Neuronal stem cell (in vitro differentiated cells): ENCODE measurements around the gene SLC2A4.
A peak's percentile ranks its signal among the peaks of the same experiment; 100 is the strongest.

Source experiments
- DNase-seq: peaks from one replicate; pipeline ENCODE4 v3.0.0-alpha.2; 2013; ENCODE audit warnings: low spot score
- H2AFZ ChIP-seq: one replicate; pipeline ENCODE4 v1.6.1; 2013; ENCODE audit warnings: mild to moderate bottlenecking, low read length, inconsistent platforms
- H2AK5ac ChIP-seq: 2 replicates; pipeline ENCODE4 v1.6.1; 2013; ENCODE audit warnings: low read depth, mild to moderate bottlenecking, inconsistent platforms, low read length, moderate library complexity, mixed read lengths
- H2BK120ac ChIP-seq: 2 replicates; pipeline ENCODE4 v1.6.1; 2013; ENCODE audit warnings: low read depth, mild to moderate bottlenecking, inconsistent platforms, low read length, moderate library complexity, mixed read lengths
- H2BK12ac ChIP-seq: one replicate; pipeline ENCODE4 v1.6.1; 2013; ENCODE audit warnings: low read length, inconsistent platforms
- H2BK15ac ChIP-seq: 2 replicates; pipeline ENCODE4 v1.6.1; 2013; ENCODE audit warnings: mild to moderate bottlenecking, low read length, inconsistent platforms, mixed read lengths
- H2BK5ac ChIP-seq: one replicate; pipeline ENCODE4 v1.6.1; 2013; ENCODE audit warnings: inconsistent platforms, mild to moderate bottlenecking, low read length, moderate library complexity
- H3K14ac ChIP-seq: one replicate; pipeline ENCODE4 v1.6.1; 2013; ENCODE audit warnings: low read length, inconsistent platforms
- H3K18ac ChIP-seq: 2 replicates; pipeline ENCODE4 v1.6.1; 2013; ENCODE audit warnings: low read length, inconsistent platforms
- H3K23ac ChIP-seq: 2 replicates; pipeline ENCODE4 v1.6.1; 2013; ENCODE audit warnings: low read depth, mild to moderate bottlenecking, mixed read lengths, low read length, inconsistent platforms; ENCODE audit not compliant: poor library complexity
- H3K27ac ChIP-seq: replicated peaks from 3 replicates; pipeline ENCODE4 v1.5.1; 2013; ENCODE audit warnings: low read length, inconsistent platforms
- H3K27me3 ChIP-seq, 3 experiments: 2 replicates each; pipeline ENCODE4 v1.6.1; 2013; ENCODE audit warnings: low read length in 3 of 3, mild to moderate bottlenecking in 2 of 3, inconsistent platforms in 1 of 3, low read depth in 1 of 3, mixed read lengths in 1 of 3, moderate library complexity in 1 of 3; ENCODE audit not compliant: control insufficient read depth in 3 of 3, insufficient read depth in 3 of 3
- H3K36me3 ChIP-seq, 2 donors: replicated peaks in 1 of 2; 2 replicates each; pipeline ENCODE4 v1.6.1; 2013; ENCODE audit warnings: low read length in 2 of 2; ENCODE audit not compliant: control insufficient read depth in 2 of 2, insufficient read depth in 2 of 2
- H3K4ac ChIP-seq: 2 replicates; pipeline ENCODE4 v1.6.1; 2013; ENCODE audit warnings: inconsistent platforms, mild to moderate bottlenecking, low read length, moderate library complexity
- H3K4me1 ChIP-seq, 2 donors: 1 replicate in 1 of 2; 2 replicates in 1 of 2; pipeline ENCODE4 v1.6.1; 2013; ENCODE audit warnings: low read length in 2 of 2, low read depth in 1 of 2; ENCODE audit not compliant: control insufficient read depth in 2 of 2, insufficient read depth in 1 of 2
- H3K4me2 ChIP-seq: one replicate; pipeline ENCODE4 v1.6.1; 2013; ENCODE audit warnings: mild to moderate bottlenecking, low read length, inconsistent platforms; ENCODE audit not compliant: insufficient read depth, poor library complexity, severe bottlenecking
- H3K4me3 ChIP-seq, 2 donors: 2 replicates each; pipeline ENCODE4 v1.5.1; 2013; ENCODE audit warnings: low read length in 2 of 2, mild to moderate bottlenecking in 2 of 2, inconsistent platforms in 1 of 2, moderate library complexity in 1 of 2
- H3K79me1 ChIP-seq: one replicate; pipeline ENCODE4 v1.6.1; 2013; ENCODE audit warnings: low read depth, mild to moderate bottlenecking, inconsistent platforms, low read length, moderate library complexity
- H3K9ac ChIP-seq: one replicate; pipeline ENCODE4 v1.6.1; 2013; ENCODE audit warnings: mild to moderate bottlenecking, low read depth, low read length, inconsistent platforms; ENCODE audit not compliant: poor library complexity
- H3K9me3 ChIP-seq, 2 donors: replicated peaks in 1 of 2; 2 replicates each; pipeline versions ENCODE3 to v1.6.1; 2013; ENCODE audit warnings: low read length in 2 of 2, mild to moderate bottlenecking in 2 of 2, inconsistent platforms in 1 of 2, low read depth in 1 of 2, mixed read lengths in 1 of 2, moderate library complexity in 1 of 2; ENCODE audit not compliant: control insufficient read depth in 2 of 2, insufficient read depth in 1 of 2
- H4K8ac ChIP-seq: one replicate; pipeline ENCODE4 v1.6.1; 2013; ENCODE audit warnings: low read depth, mild to moderate bottlenecking, inconsistent platforms, low read length, moderate library complexity
- H4K91ac ChIP-seq: one replicate; pipeline ENCODE4 v1.6.1; 2013; ENCODE audit warnings: low read length, low read depth, mild to moderate bottlenecking, inconsistent platforms; ENCODE audit not compliant: poor library complexity
- WGBS, 2 donors: extraction: QIAGEN DNeasy Blood & Tissue Kit; methylation state at CpG; one replicate each; pipeline ENCODE4 v1.1.7; 2013; ENCODE audit warnings: missing lambda C conversion rate in 2 of 2, mixed read lengths in 1 of 2; ENCODE audit not compliant: insufficient read length in 2 of 2, insufficient replicate concordance in 1 of 2; ENCODE audit errors: extremely low coverage in 2 of 2; 5-methylcytosine and 5-hydroxymethylcytosine counted together

Gene SLC2A4

GRCh38 chr17:7313890-7314718 lies 32.6 kb downstream of the SLC2A4 start:
- no peak for DNase-seq
- Histone ChIP-seq H2AK5ac (no peak overlapping the region), H3K18ac (no peak overlapping the region), H3K4ac (no peak overlapping the region), H2BK12ac (no peak overlapping the region), H2AFZ (no peak overlapping the region), H2BK120ac (peak overlapping the region; percentile 78), H2BK15ac (no peak overlapping the region), H3K9me3 (no peaks in the 10 kb centered on the region), H4K91ac (no peak overlapping the region), H3K36me3 (peaks cover 68 to 85% of the 10 kb centered on the region in 2 donors), H3K27ac (no peak overlapping the region), H3K4me2 (peak overlapping the region; percentile 93), H3K27me3 (no peaks in the 10 kb centered on the region), H4K8ac (no peak overlapping the region), H3K9ac (peak overlapping the region; percentile 91), H3K14ac (no peak overlapping the region), H3K23ac (no peak overlapping the region), H3K4me3 (peak overlapping the region; percentile 60 to 92), H3K4me1 (peaks cover 8 to 16% of the 10 kb centered on the region in 2 donors), H2BK5ac (no peak overlapping the region), H3K79me1 (peaks cover 7% of the 10 kb centered on the region)
- WGBS, 2 donors: no CpG with 5 or more reads among the region's 9 CpGs

GRCh38 chr17:7314719-7315569 lies 33.4 kb downstream of the SLC2A4 start, which contains the start of gene GPS2:
TSS of gene GPS2 (minus strand) at chr17:7315360. CDS start at chr17:7315052, 308 bp downstream.
- no peak within 1 kb of the TSS for H2BK15ac ChIP-seq
- H2BK5ac ChIP-seq: peak within 1 kb of the TSS; percentile 85
- H3K18ac ChIP-seq: peak within 1 kb of the TSS; percentile 95
- peak within 1 kb of the TSS; percentile 95 for H2AFZ ChIP-seq
- H2BK120ac ChIP-seq: peak within 1 kb of the TSS; percentile 78
- H3K23ac ChIP-seq: peak within 1 kb of the TSS; percentile 94
- peak within 1 kb of the TSS; percentile 80 for H3K27ac ChIP-seq
- DNase-seq: peak; percentile 78
- H4K91ac ChIP-seq: no peak within 1 kb of the TSS
- H3K14ac ChIP-seq: no peak within 1 kb of the TSS
- H3K4ac ChIP-seq: peak within 1 kb of the TSS; percentile 39
- peaks cover 6 to 13% of the 10 kb centered on the region in 2 donors for H3K4me1 ChIP-seq
- peaks cover 62 to 78% of the 10 kb centered on the region in 2 donors for H3K36me3 ChIP-seq
- peak within 1 kb of the TSS; percentile 69 for H2BK12ac ChIP-seq
- no peaks in the 10 kb centered on the region for H3K9me3 ChIP-seq
- no CpG with 5 or more reads among the region's 95 CpGs for WGBS, 2 donors
- peak within 1 kb of the TSS; percentile 87 for H2AK5ac ChIP-seq
- peak within 1 kb of the TSS; percentile 91 for H3K9ac ChIP-seq
- peak within 1 kb of the TSS; percentile 93 for H3K4me2 ChIP-seq
- no peaks in the 10 kb centered on the region for H3K27me3 ChIP-seq
- peaks cover 7% of the 10 kb centered on the region for H3K79me1 ChIP-seq
- peak within 1 kb of the TSS; percentile 60 to 92 for H3K4me3 ChIP-seq
- H4K8ac ChIP-seq: peak within 1 kb of the TSS; percentile 95

- Histone ChIP-seq H3K4ac (no peak overlapping the region), H3K79me1 (peaks cover 7% of the 10 kb centered on the region), H3K36me3 (peaks cover 59 to 78% of the 10 kb centered on the region in 2 donors), H3K23ac (peak overlapping the region; percentile 94), H3K27ac (peak overlapping the region; percentile 68), H3K4me2 (peak overlapping the region; percentile 87), H4K91ac (no peak overlapping the region), H2BK120ac (no peak overlapping the region), H3K4me1 (peaks cover 6 to 13% of the 10 kb centered on the region in 2 donors), H2BK15ac (no peak overlapping the region), H3K14ac (no peak overlapping the region), H3K18ac (peak overlapping the region; percentile 95), H2BK5ac (peak overlapping the region; percentile 85), H2AFZ (peak overlapping the region; percentile 95), H3K9me3 (no peaks in the 10 kb centered on the region), H2BK12ac (peak overlapping the region; percentile 69), H3K4me3 (peak overlapping the region; percentile 60 to 92), H2AK5ac (peak overlapping the region; percentile 87), H4K8ac (peak overlapping the region; percentile 95), H3K27me3 (no peaks in the 10 kb centered on the region), H3K9ac (peak overlapping the region; percentile 89)
- no CpG with 5 or more reads among the region's 30 CpGs for WGBS, 2 donors
- no peak for DNase-seq
Measured at GRCh38 chr17:7315570-7316235, 34.2 kb downstream of the SLC2A4 start.
